Heart right ventricle (tissue), 16 donors: ENCODE results near the gene ANP32B. TPM values are rescaled to one million over a fixed set of nuclear protein-coding genes. Genes with fewer than 3 reads are reported as not detected.

Experiments
- ATAC-seq, 8 donors: fragments of 200-7000 bp; cut with Tn5 transposase; one replicate each; pipeline ENCODE4 v1.9.1; 2020; ENCODE audit warnings: mild to moderate bottlenecking in 8 of 8, moderate library complexity in 8 of 8, moderate number of reproducible peaks in 1 of 8
- DNase-seq, 2 donors: peaks; one replicate each; pipeline ENCODE4 v3.0.0-alpha.2; 2020
- H3K27ac ChIP-seq, 10 donors: fragments of 200-600 bp; sonication (generic) in 2 of 10; one replicate each; pipeline versions ENCODE4 v1.5.0 to v1.8.0; 2020 to 2022; ENCODE audit warnings: mild to moderate bottlenecking in 3 of 10
- H3K27me3 ChIP-seq, 7 donors: fragments of 200-600 bp; one replicate each; pipeline ENCODE4 v1.8.0; 2021 to 2022; ENCODE audit warnings: mild to moderate bottlenecking in 2 of 7
- H3K36me3 ChIP-seq, 9 donors: fragments of 200-600 bp; sonication (generic) in 1 of 9; one replicate each; pipeline versions ENCODE4 v1.5.0 to v1.8.0; 2020 to 2022; ENCODE audit warnings: mild to moderate bottlenecking in 2 of 9
- H3K4me1 ChIP-seq, 9 donors: fragments of 200-600 bp; sonication (generic) in 1 of 9; one replicate each; pipeline versions ENCODE4 v1.5.0 to v1.8.0; 2020 to 2022; ENCODE audit warnings: mild to moderate bottlenecking in 4 of 9
- H3K4me3 ChIP-seq, 10 donors: fragments of 200-600 bp; sonication (generic) in 2 of 10; one replicate each; pipeline versions ENCODE4 v1.5.0 to v1.8.0; 2020 to 2022; ENCODE audit warnings: mild to moderate bottlenecking in 7 of 10, moderate library complexity in 2 of 10
- H3K9me3 ChIP-seq, 11 donors: fragments of 200-600 bp in 10 of 11; sonication (generic) in 2 of 11; one replicate each; pipeline versions ENCODE4 v1.5.0 to v1.8.0; 2013 to 2022; ENCODE audit warnings: mild to moderate bottlenecking in 2 of 11, control low read depth in 1 of 11, moderate library complexity in 1 of 11
- CTCF ChIP-seq, 9 donors: fragments of 200-600 bp; sonication (generic) in 2 of 9; IDR thresholded peaks; one replicate each; pipeline versions ENCODE4 v1.5.0 to v1.8.0; 2021 to 2022; ENCODE audit warnings: antibody characterized with exemption in 9 of 9, mild to moderate bottlenecking in 5 of 9, moderate library complexity in 1 of 9
- WGBS, 2 donors: extraction: QIAGEN DNeasy Blood & Tissue Kit; methylation state at CpG; one replicate each; pipeline ENCODE4 v1.1.7; 2013; ENCODE audit warnings: inconsistent platforms in 1 of 2; 5-methylcytosine and 5-hydroxymethylcytosine counted together
- intact Hi-C, 10 donors: fragments of 100-400 bp; cut with DNase I; formaldehyde crosslinking; loops; one replicate each; pipeline versions ENCODE4 v1.11.1 to v1.14.2; 2022
- polyA plus RNA-seq, 2 donors: library from polyadenylated mRNA; stranded (reverse); fragments of 200-250 nt; gene quantifications; one replicate each; pipeline ENCODE4 v1.2.3, GENCODE V29; 2013
- total RNA-seq, 10 donors: library from RNA; stranded (reverse); fragmentation: NEBNext Ultra II Directional in 3 of 10; extraction: Animal tissue kit (Norgen Biotek cat#: 25700) in 3 of 10; gene quantifications; one replicate each; pipeline versions ENCODE4 v1.2.1 to v1.2.4, GENCODE V29; 2021 to 2023
- donor health status: Arrhythmogenic right ventricular cardiomyopathy.
- donor health status: ischemic (EF 13 %, LVEDD 7.1; RV severe dilation, severe dysfunction).
- donor health status: healthy with polysubstance abuse.
- donor health status: DM: no; HTN: yes; CAD: no.
- donor health status: DM: no; HTN: no; CAD: no.
- donor health status: ischemic (EF 25% LVEDD 6.9; RV normal size, moderate dysfunction).
- donor health status: ischemic (EF 25% LVEDD 5.7; RV mildly dilated, moderate dysfunction).
- donor health status: healthy.
- donor health status: DM: yes; HTN: yes; CAD: no.
- donor health status: Ischemic cardiomyopathy.
- donor health status: ischemic (EF 35%, LVEDD 5.7; RV mildly dilated, moderate dysfunction).
- donor health status: nonischemic (EF 11% LVEDD 7.7; RV severe dilation, severe dysfunction).
- donor health status: DM: yes; HTN: yes; CAD: no.
- donor health status: PGD.
- donor health status: ischemic (EF 29% LVEDD 5.4; RV normal size, mild dysfunction).
- donor health status: nonischemic (EF 23%, LVEDD 6.1; RV moderate dilation, normal function).

ANP32B gene
- total and polyA plus RNA-seq, 12 donors, result 48.2 to 69.3 (median 61.2) TPM

GRCh38 chr9:98038958-98039357 is 55.8 kb downstream of the ANP32B start:
- no peak for TF ChIP-seq CTCF (IDR thresholded peaks at IDR 0.05)
- no peak overlapping the region for H3K4me3 ChIP-seq
- H3K27me3 ChIP-seq, result peaks cover 0 to 2% (median 0%) of the 10 kb centered on the region in 7 donors
- intact Hi-C loops, result loop anchor here in 7 of 10 donors (5.0 to 10.0 kb wide), 6 partner anchors 54 to 324 kb away; partner anchors contain the start of genes ANP32B (in 4 of the 7), TRMO (in 2 of the 7) and TBC1D2 (in 1 of the 7)
- H3K4me1 ChIP-seq, result peaks cover 0 to 22% (median 15%) of the 10 kb centered on the region in 9 donors
- H3K27ac ChIP-seq, result no peak overlapping the region
- DNase-seq, result no peak
- no peaks in the 10 kb centered on the region for H3K36me3 ChIP-seq
- no peak for ATAC-seq
- 75 to 76% methylated on average over 8 of the region's 8 CpGs for WGBS, 2 donors
- H3K9me3 ChIP-seq, result no peaks in the 10 kb centered on the region

GRCh38 chr9:98039607-98040017 is 56.5 kb downstream of the ANP32B start:
- Histone ChIP-seq H3K27me3 (peaks cover 0 to 2% (median 0%) of the 10 kb centered on the region in 7 donors), H3K27ac (no peak overlapping the region), H3K4me3 (no peak overlapping the region), H3K36me3 (no peaks in the 10 kb centered on the region), H3K4me1 (peaks cover 0 to 21% (median 14%) of the 10 kb centered on the region in 9 donors), H3K9me3 (no peaks in the 10 kb centered on the region)
- ATAC-seq (no peak), DNase-seq (no peak)
- TF ChIP-seq CTCF (IDR thresholded peaks at IDR 0.05), result no peak
- WGBS, 2 donors, result 75 to 79% methylated on average over 10 of the region's 10 CpGs
- intact Hi-C loops, result loop anchor here in 7 of 10 donors (5.0 to 10.0 kb wide), 6 partner anchors 55 to 325 kb away; partner anchors contain the start of genes ANP32B (in 4 of the 7), TRMO (in 2 of the 7) and TBC1D2 (in 1 of the 7)

DNA sequence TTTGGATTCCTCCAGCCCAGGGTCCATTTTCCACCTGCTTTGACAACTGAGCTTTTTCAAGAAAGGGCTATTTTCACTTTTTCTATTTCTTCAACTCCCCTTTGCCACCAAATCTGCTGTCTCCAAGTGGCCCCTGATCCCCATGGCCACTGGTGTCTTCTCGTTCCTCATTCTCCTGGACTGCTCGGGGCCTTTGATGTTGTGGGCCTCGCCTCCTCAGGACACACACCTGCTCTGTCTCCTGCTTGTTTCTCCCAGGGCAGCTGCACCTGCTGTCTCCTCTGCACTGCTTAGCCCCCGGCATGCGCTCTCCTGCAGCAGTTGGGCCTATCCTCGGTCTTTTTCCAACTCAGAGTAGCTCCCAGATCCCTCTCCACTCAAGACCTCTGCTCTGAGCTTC is 57.1 kb downstream of the ANP32B start:
- peaks cover 0 to 2% (median 0%) of the 10 kb centered on the region in 7 donors for H3K27me3 ChIP-seq
- H3K4me3 ChIP-seq, result no peak overlapping the region
- TF ChIP-seq CTCF (IDR thresholded peaks at IDR 0.05), result no peak
- ATAC-seq, result no peak
- WGBS, 2 donors, result 95 to 96% methylated on average over 6 of the region's 6 CpGs
- H3K27ac ChIP-seq, result no peak overlapping the region
- no peaks in the 10 kb centered on the region for H3K36me3 ChIP-seq
- intact Hi-C loops, result no loop called here
- no peaks in the 10 kb centered on the region for H3K9me3 ChIP-seq
- DNase-seq, result no peak
- peaks cover 0 to 23% (median 12%) of the 10 kb centered on the region in 9 donors for H3K4me1 ChIP-seq

- ATAC-seq (no peak), DNase-seq (no peak)
- Histone ChIP-seq H3K27me3 (peaks cover 0 to 2% (median 0%) of the 10 kb centered on the region in 7 donors), H3K36me3 (no peaks in the 10 kb centered on the region), H3K27ac (no peak overlapping the region), H3K4me1 (peaks cover 0 to 17% (median 0%) of the 10 kb centered on the region in 9 donors), H3K4me3 (no peak overlapping the region), H3K9me3 (no peaks in the 10 kb centered on the region)
- intact Hi-C loops, result no loop called here
- 76 to 85% methylated on average over 5 of the region's 5 CpGs for WGBS, 2 donors
- TF ChIP-seq CTCF (IDR thresholded peaks at IDR 0.05), result no peak
Observed at GRCh38 chr9:98043915-98044314, 60.8 kb downstream of the ANP32B start.
